ENCODE results near the gene PSMA2.

The PSMA2 gene

GRCh38 chr7:42931834-42932651 is at the start of gene PSMA2, which contains the start of gene MRPL32:
Gene PSMA2 (minus strand): TSS chr7:42932174. CDS start chr7:42932158, 16 bp downstream.
Gene MRPL32 (plus strand): TSS chr7:42932376. CDS start chr7:42932387, 11 bp downstream.
- peak within 1 kb of the TSS; percentile 58 for H3K27ac ChIP-seq
- TF ChIP-seq ZFX (IDR thresholded peaks at IDR 0.05; ENCODE audit: borderline replicate concordance): no peak
- TF ChIP-seq CTCF (IDR thresholded peaks at IDR 0.05): no peak

- TF ChIP-seq CTCF (IDR thresholded peaks at IDR 0.05): no peak
- TF ChIP-seq ZFX (IDR thresholded peaks at IDR 0.05; ENCODE audit: borderline replicate concordance): no peak
- no peak overlapping the region for H3K27ac ChIP-seq
These were observed 49.6 kb upstream of the PSMA2 start for GRCh38 chr7:42981601-42982000.

GRCh38 chr7:42980514-42980913 is 48.5 kb upstream of the PSMA2 start:
- no peak overlapping the region for H3K27ac ChIP-seq
- TF ChIP-seq CTCF (IDR thresholded peaks at IDR 0.05): no peak
- no peak for TF ChIP-seq ZFX (IDR thresholded peaks at IDR 0.05; ENCODE audit: borderline replicate concordance)

GRCh38 chr7:42980084-42980483 is 48.1 kb upstream of the PSMA2 start:
- no peak overlapping the region for H3K27ac ChIP-seq
- no peak for TF ChIP-seq ZFX (IDR thresholded peaks at IDR 0.05; ENCODE audit: borderline replicate concordance)
- no peak for TF ChIP-seq CTCF (IDR thresholded peaks at IDR 0.05)

GRCh38 chr7:42978496-42978895 is 46.5 kb upstream of the PSMA2 start:
- H3K27ac ChIP-seq: no peak overlapping the region
- TF ChIP-seq ZFX (IDR thresholded peaks at IDR 0.05; ENCODE audit: borderline replicate concordance): no peak

- H3K27ac ChIP-seq: no peak overlapping the region
- no peak for TF ChIP-seq CTCF (IDR thresholded peaks at IDR 0.05)
- no peak for TF ChIP-seq ZFX (IDR thresholded peaks at IDR 0.05; ENCODE audit: borderline replicate concordance)
These were observed 44.4 kb upstream of the PSMA2 start for GRCh38 chr7:42976371-42976770.

- no peak overlapping the region for H3K27ac ChIP-seq
- TF ChIP-seq ZFX (IDR thresholded peaks at IDR 0.05; ENCODE audit: borderline replicate concordance) (no peak), CTCF (IDR thresholded peaks at IDR 0.05) (no peak)
These were observed 40.9 kb upstream of the PSMA2 start for GRCh38 chr7:42972699-42973500.
